ENCODE measurements around the gene SPATS1. TPM values are rescaled to one million over a fixed set of nuclear protein-coding genes. Genes with fewer than 3 reads are reported as not detected.

SPATS1 gene
- total RNA-seq, 3 donors from 2014 or later = not detected

DNA sequence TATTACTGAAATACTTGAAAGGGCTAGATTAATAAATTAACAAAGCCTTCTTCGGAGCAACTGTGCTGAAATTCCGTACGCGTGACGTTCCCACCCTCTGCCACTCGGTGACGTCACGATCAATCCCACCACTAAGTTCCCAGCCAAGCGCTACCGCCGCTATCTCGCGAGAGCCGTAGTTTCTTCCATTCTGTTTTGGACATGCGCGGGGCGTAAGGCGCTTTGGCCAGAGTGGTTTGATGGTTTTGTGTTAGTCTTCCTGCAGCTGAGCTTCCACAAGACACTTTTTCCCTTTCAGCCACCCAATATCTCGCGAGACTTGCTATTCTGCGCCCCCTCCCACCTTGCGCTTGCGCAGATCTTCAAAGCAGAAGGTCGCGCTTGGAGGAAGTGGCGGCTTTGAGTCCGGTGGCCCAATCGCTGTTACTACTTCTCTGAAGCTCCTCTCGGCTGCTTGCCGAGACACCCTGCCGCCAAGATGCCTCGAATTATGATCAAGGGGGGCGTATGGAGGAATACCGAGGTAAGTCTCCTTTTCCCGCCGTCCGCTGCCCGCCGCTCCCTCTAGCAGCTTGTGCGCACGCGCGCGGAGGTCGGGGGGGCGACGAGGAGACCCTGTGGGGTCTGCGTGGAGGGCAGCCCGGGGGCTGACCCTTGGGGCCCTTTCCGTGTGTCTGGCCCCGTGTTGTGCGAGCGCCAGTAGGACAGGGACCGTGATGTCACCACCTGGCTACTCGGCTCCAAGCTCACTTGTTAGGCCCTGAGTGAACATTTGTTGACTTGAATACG, 45.1 kb downstream of the SPATS1 start, which contains the start of gene CDC5L:
Gene CDC5L (plus strand): TSS at position 361 of the 789 bp plus-strand sequence. CDS start 118 bp downstream, at position 479.
- no peaks in the 10 kb centered on the region for H3K9me3 ChIP-seq
- TF ChIP-seq, protein P1, sequence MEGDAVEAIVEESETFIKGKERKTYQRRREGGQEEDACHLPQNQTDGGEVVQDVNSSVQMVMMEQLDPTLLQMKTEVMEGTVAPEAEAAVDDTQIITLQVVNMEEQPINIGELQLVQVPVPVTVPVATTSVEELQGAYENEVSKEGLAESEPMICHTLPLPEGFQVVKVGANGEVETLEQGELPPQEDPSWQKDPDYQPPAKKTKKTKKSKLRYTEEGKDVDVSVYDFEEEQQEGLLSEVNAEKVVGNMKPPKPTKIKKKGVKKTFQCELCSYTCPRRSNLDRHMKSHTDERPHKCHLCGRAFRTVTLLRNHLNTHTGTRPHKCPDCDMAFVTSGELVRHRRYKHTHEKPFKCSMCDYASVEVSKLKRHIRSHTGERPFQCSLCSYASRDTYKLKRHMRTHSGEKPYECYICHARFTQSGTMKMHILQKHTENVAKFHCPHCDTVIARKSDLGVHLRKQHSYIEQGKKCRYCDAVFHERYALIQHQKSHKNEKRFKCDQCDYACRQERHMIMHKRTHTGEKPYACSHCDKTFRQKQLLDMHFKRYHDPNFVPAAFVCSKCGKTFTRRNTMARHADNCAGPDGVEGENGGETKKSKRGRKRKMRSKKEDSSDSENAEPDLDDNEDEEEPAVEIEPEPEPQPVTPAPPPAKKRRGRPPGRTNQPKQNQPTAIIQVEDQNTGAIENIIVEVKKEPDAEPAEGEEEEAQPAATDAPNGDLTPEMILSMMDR (IDR thresholded peaks at IDR 0.05) = no peak
- peak; percentile 93 for ATAC-seq
- peak; percentile 93 to 96 (median 94) for DNase-seq
- intact Hi-C loops (cut with DNase I, micrococcal nuclease) = no loop called here
- peak within 1 kb of the TSS; percentile 84 for H3K4me3 ChIP-seq
- H3K36me3 ChIP-seq (ENCODE audit: low read depth) = no peaks in the 10 kb centered on the region
- peaks cover 18% of the 10 kb centered on the region for H3K4me1 ChIP-seq (ENCODE audit: low read depth)

DNA sequence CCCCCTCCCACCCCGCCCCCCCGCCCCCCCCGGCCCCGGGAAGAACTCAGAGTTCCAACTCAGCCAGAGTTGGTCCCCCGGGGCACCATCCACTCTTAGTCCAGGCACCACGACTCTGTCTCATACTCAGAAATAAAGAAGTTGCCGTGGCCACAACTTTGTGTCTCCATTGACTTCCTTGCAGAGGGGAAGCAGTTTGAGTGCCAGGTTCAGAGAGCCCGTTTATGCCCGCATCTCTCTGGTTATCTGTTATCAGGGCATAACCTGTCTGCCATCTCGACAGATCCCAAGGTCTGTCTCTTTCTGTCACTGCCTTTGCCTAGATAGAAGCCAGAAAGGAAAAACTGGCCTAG, 45.7 kb downstream of the SPATS1 start:
- ATAC-seq (peak; percentile 6), DNase-seq (peak in 1 of 3 donors; percentile 34)
- Histone ChIP-seq H3K36me3 (ENCODE audit: low read depth) (no peaks in the 10 kb centered on the region), H3K4me3 (peak overlapping the region; percentile 84), H3K9me3 (no peaks in the 10 kb centered on the region), H3K4me1 (ENCODE audit: low read depth) (peaks cover 18% of the 10 kb centered on the region)
- intact Hi-C loops (cut with DNase I, micrococcal nuclease) = no loop called here
- TF ChIP-seq, protein P1 (IDR thresholded peaks at IDR 0.05) = no peak

DNA sequence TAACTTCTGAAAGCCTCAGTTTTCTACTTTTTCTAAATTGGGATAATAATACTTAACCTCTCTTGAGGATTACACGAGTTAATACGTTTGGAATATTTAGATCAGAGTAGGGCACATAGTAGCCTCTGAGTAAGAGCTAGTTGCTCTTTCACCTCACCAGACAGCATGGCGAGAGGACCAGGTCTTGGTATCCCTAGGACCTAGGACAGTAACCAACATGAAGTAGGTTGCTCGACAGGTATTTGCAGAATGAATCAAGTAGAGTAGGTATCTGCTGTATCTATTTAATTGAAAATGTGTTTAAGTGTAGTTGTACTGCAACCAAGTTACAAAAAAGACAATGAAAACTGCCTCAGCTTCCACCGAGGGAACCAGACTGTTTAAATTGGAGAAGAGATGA, 46.4 kb downstream of the SPATS1 start:
- Histone ChIP-seq H3K9me3 (no peaks in the 10 kb centered on the region), H3K4me1 (ENCODE audit: low read depth) (peaks cover 18% of the 10 kb centered on the region), H3K36me3 (ENCODE audit: low read depth) (peaks cover 6% of the 10 kb centered on the region), H3K4me3 (no peak overlapping the region)
- intact Hi-C loops (cut with DNase I, micrococcal nuclease) = no loop called here
- DNase-seq (no peak), ATAC-seq (no peak)
- TF ChIP-seq, protein P1 (IDR thresholded peaks at IDR 0.05) = no peak

DNA sequence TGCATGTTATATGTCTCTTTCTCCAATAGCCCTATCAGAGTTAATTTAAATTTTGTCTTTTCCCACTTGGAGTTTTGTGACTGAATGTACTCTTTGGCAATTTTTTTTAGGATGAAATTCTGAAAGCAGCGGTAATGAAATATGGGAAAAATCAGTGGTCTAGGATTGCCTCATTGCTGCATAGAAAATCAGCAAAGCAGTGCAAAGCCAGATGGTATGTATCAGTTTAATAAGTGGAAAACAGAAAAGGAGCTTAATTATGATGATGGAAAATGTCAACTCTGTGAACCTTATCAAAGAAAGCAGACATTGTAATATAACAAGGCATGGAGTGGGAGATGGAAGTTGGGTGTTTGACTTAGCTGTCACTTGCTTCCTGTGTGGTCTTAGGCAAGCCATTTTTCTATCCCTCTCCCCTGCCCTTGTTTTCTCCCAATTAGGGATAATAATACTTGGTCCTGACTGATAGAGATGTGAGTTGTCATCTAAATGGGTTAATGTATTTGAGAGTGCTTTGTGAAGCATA, 47.8 kb downstream of the SPATS1 start:
- no peaks in the 10 kb centered on the region for H3K9me3 ChIP-seq
- no peak for DNase-seq
- intact Hi-C loops (cut with DNase I, micrococcal nuclease) = no loop called here
- H3K4me1 ChIP-seq (ENCODE audit: low read depth) = peaks cover 18% of the 10 kb centered on the region
- no peak for ATAC-seq
- H3K4me3 ChIP-seq = no peak overlapping the region
- TF ChIP-seq, protein P1 (IDR thresholded peaks at IDR 0.05) = no peak
- peaks cover 6% of the 10 kb centered on the region for H3K36me3 ChIP-seq (ENCODE audit: low read depth)

Other genes with a start within 250 kb of the SPATS1 start
- gene MRPL14, start 215.2 kb upstream of the SPATS1 start, total RNA-seq = 10 to 100 TPM; 41.0 to 57.2 (median 56.8) TPM
- 100 to 1,000 TPM in 1 of 3 donors, 10 to 100 TPM in 2; 57.0 to 108 (median 79.6) TPM for gene TMEM63B, start 215.1 kb upstream of the SPATS1 start, total RNA-seq
- 1 to 10 TPM in 2 of 3 donors, under 1 TPM in 1; 0.35 to 1.2 (median 1.1) TPM for gene CAPN11, start 183.8 kb upstream of the SPATS1 start, total RNA-seq
- under 1 TPM in 1 of 3 donors, not detected in 2; 0.39 TPM for gene MYMX, start 125.7 kb upstream of the SPATS1 start, total RNA-seq
- gene SLC29A1, start 119.1 kb upstream of the SPATS1 start, total RNA-seq = 100 to 1,000 TPM in 1 of 3 donors, 10 to 100 TPM in 2; 12.9 to 140 (median 14.8) TPM
- 100 to 1,000 TPM; 322 to 593 (median 399) TPM for gene HSP90AB1, start 95.5 kb upstream of the SPATS1 start, total RNA-seq
- 10 to 100 TPM; 24.9 to 38.0 (median 31.6) TPM for gene SLC35B2, start 85.1 kb upstream of the SPATS1 start, total RNA-seq
- gene NFKBIE, start 77.1 kb upstream of the SPATS1 start, total RNA-seq = 10 to 100 TPM in 2 of 3 donors, 1 to 10 TPM in 1; 8.7 to 13.4 (median 10.8) TPM
- 1 to 10 TPM in 1 of 3 donors, under 1 TPM in 2; 0.17 to 1.4 (median 0.31) TPM for gene TMEM151B, start 72.2 kb upstream of the SPATS1 start, total RNA-seq
- 10 to 100 TPM; 12.5 to 21.1 (median 15.9) TPM for gene AARS2, start 29.3 kb upstream of the SPATS1 start, total RNA-seq
- 10 to 100 TPM; 16.9 to 20.7 (median 17.8) TPM for gene CDC5L, start 45.1 kb downstream of the SPATS1 start, total RNA-seq